HG03097 (cell line): ENCODE measurements around the gene TSPEAR.
"Not testable (repeated sequence)": the region's sequence is repeated elsewhere in the genome, so short reads cannot be mapped to it uniquely, and the experiment has no call there.

Source experiments
- ATAC-seq: cut with Tn5 transposase; IDR thresholded peaks from one replicate; pipeline ENCODE4 v1.9.1; 2021; ENCODE audit not compliant: unreplicated experiment, low FRiP score

TSPEAR gene

DNA sequence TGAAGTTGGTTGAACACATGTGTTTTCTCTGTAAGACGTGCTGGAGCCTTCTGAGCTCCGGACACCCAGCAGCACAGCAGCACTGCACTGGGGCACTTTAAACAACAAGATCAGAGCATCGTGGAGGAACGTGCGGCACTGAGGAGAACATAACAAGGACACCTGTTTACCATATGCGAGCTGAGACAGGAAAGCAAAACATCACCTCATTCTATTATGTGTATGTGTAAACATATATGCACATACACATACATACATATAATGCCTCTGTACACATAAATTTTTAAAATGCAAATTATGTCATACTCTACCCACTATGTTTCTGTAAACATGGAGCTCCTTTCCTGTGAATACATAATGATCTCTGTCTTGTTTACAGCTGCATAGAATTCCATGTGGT lies 115.8 kb downstream of the TSPEAR start:
- no peak for ATAC-seq

DNA sequence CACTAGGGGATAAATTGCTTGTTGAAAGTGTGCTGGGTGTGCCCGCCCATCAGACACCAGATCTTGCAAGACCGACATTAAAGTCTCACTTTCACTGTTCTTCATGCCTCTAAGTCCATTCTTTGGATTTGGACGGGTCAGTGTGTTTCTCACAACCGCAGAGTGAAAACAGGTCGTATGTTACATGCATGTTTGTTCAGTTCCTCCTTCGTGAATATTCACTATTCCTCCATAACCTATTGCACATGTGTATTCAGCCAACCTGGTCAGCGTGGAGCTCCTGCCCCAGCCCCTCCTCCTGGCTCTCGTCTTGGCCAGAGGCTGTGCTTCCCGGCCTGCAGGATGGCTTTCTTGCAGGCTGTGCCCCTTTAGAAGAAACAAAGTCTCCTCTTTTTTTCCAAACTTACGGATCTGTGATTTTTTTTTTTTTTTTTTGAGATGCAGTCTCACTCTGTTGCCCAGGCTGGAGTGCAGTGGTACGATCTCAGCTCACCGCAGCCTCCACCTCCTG lies 116.9 kb downstream of the TSPEAR start:
- ATAC-seq, result no peak

DNA sequence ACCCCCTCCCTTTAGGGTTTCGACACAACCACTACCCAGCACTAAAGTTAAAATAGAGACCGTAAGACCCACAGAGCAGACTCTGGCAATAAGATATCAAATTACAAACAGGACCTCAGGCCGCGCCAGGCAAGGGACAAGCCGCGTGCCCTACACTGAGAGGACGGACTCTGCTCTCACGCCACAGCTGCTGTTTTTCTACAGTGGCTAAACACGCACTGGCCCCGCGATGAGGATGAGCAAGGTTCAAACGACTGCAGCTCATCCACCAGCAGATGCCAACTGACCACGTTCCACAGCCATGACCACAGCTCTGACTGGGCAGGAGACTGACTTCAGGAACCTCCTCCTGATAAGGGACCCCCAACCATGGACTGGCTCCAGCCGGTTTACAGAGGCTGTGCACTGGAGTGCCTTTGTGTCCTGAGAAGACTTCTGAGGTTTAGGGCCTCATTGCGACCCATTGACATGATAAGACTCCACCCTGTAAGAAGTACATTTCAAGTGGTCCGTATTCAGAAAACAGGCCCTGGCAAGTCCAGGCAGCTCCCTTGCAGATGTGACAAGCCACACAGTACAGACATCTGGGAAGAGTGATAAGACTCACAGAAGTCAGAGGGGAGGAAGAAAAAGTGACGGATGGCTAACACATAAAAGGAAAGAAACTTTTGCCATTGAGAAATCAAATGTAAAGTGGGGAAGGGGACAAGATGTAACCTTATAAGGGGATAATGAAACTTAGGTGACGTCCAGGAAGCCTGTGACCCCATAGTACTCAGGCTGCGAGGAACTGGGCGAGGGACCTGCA lies 117.6 kb downstream of the TSPEAR start:
- ATAC-seq, result no peak

DNA sequence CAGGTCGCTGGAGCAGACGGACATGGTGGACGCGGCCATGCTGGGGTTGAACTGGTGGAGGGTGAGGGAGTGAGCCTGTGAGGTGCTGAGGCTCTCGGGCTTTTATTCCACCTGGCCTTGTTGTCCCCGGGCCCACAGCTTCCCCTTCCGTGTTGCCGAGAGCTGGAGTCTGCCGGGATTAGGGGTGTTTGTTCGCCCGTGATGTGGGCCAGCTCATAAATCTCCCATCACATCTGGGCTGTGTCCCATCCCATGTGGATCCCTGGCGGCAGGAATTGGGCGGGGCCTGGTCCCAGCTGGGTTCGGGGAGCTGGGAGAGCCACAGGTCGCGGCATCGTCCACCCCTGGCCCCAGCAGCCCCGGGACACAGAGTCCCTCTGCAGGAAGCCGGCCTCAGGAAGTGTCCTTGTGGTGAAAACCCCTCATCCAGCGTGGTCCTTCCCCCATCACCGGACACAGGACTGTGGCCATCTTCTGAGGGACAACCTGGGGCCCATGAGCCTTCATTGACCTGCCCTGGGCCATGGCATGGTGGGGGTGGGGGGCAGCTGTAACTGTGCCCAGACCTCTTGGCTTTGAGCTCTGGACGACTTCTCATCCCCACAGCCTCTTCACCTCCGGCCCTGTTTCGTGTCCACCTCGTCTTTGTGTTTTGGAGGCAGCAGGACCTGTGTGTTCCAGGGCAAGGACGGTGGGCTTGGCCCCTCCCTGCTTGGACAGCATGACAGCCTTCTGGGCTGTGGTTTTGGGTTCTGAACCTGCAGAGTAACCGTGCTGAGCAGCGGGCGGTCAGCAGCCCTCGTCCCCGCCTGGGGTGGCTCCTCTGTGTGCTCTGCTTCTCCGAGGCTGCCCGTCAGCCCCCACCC lies 118.7 kb downstream of the TSPEAR start, which contains the start of gene KRTAP10-6:
Gene KRTAP10-6 (minus strand): TSS at position 60 of the 866 bp plus-strand sequence. CDS start 21 bp downstream, at position 39.
- no peak for ATAC-seq

DNA sequence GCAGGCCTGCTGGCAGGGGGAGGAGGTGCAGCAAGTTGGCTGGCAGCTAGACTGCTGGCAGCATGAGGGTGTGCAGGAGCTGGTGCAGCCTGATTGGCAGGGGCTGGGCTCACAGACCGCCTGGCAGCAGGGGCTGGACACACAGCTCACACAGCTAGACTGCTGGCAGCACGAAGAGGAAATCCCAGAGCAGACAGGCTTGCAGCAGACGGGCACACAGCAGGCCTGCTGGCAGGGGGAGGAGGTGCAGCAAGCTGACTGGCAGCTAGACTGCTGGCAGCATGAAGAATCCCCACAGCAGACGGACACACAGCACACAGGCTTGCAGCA lies 119.6 kb downstream of the TSPEAR start:
- not testable (repeated sequence) for ATAC-seq

DNA sequence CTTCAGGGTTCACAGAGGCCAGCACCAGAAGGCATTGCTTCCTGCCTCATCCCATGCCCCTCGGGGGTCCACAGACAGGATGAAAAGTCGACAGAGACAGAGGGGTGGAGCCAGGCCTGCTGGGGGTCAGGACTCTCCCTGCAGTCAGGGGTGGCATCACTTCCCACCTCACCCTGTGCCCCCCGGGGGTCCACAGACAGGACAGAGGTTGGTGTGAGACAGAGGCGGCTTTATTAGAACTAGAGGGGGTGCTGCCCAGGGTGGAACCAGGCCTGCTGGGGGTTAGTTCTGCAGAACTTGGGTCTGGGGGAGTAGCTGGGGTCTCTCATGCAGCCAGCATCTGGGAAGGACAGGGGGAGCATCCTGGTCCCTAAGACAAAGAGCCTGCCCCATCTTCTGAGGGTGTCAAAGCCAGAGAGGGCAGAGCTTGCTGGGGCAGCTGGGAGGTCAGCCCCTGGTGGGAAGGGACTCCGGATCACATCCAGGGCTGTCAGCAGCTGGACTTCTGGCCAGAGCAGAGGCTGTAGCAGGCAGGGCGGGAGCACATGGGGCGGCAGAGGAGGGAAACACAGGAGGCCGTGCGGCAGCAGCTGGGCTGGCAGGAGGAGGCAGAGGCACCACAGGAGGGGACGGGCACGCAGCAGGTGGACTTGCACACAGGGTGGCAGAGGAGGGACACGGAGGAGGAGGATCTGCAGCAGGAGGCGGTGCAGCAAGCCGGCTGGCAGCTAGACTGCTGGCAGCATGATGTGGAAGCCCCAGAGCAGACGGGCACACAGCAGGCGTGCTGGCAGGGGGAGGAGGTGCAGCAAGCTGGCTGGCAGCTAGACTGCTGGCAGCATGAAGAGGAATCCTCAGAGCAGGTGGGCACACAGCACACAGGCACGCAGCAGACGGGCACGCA lies 120.2 kb downstream of the TSPEAR start:
- not testable (repeated sequence) for ATAC-seq

DNA sequence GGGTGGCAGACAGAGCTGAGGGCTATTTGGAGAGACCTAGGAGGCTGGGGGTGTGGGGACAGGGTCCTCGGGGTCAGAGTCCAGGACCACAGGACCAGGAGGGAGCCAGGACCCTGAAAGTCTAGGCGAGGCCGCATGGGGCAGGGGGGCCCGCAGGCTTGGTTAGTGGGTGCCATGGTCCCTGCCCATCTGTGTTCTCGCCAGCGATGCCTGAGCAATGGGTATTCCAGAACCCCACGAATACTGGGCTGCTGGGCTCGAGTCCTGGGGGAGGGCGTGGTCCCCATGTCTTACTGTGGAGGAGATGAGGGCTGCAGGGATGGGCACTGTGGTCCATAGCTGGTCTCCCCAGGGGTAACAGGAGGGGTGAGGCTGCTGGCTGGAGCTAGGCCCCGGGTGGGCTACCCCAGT lies 121.1 kb downstream of the TSPEAR start:
- ATAC-seq, result no peak

DNA sequence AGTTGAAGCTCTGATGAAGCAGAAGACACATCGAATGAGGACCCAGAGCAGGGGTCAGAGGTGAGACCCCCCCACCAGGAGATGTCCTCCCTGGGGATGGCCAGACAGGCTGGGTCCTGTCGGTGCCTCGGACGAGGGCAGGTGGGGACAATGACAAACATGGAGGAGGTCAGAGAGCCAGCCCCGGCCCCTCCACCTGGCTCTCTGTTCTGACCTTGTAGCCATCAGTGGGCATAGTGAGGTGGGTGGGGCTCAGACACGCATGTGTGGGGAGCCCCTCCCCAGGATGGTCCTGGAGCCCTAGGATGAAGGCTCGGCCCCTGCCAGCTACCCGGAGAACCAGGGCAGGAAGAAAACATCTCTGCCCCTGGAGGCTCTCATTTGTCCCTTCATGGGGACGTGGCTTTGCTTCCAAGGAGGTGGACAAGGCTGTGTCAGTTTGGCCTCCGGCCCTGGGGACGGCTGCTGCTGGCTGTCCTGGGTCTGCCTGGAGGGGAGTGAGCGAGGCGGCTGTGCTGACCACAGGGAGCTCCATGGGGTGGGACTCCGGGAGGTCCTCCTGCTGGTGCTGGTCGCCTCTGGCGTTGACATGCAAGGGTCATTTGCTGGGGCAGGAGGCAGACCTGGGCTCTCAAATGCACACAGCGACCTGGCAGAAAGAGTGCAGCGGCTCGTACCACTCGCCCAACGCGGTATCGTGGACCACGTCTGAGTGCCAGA lies 121.6 kb downstream of the TSPEAR start:
- no peak for ATAC-seq

DNA sequence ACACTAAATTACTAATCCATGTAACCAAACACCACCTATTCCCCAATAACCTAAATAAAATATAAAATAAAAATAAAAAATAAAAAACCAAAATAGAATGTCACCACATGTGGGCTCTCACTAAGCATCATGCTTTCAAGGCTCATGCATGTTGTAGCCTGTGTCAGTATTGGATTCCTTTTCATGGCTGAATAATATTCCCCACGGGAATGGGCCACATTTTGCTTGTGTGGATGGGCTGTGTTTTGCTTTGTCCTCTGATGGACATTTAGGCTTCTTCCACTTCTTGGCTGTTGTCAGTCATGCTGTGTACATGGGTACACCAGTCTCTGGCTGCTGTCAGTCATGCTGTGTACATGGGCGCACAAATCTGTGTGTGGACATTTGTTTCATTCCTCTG lies 122.3 kb downstream of the TSPEAR start:
- ATAC-seq, result no peak

DNA sequence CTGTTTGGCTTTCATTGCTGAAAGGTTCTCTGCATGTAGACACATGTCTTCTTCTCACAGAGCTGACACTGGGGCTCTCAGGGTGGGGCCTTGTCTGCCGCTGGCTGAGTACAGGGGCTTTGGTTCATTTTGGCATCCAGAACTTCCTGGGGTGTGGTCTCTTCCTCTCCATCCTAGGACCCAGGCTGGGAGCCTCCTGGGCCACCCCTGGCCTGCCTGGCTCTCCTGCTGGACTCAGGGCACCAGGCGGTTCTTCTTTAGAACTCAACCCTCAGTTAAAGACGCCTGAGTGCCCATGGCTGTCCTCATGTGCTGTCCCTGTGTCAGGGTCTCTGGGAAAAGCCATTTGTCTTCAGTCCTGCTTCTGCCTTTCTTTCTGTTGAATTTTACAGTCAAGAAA lies 125.5 kb downstream of the TSPEAR start:
- ATAC-seq, result no peak

DNA sequence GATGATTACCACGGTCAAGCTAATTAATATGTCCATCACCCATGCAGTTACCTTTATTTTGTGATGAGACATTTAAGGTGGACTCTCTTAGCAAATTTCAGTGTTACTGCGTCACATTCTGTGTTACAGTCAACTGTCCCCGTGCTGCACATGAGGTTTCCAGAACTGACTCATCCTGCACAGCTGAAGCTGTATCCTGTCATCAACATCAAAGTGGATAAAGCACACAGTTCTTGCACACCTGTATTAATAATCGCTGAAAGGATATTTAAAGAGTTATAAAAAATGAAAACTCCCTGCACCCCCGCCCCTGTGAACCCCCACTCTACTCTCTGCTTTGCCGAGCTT lies 127.6 kb downstream of the TSPEAR start:
- no peak for ATAC-seq

DNA sequence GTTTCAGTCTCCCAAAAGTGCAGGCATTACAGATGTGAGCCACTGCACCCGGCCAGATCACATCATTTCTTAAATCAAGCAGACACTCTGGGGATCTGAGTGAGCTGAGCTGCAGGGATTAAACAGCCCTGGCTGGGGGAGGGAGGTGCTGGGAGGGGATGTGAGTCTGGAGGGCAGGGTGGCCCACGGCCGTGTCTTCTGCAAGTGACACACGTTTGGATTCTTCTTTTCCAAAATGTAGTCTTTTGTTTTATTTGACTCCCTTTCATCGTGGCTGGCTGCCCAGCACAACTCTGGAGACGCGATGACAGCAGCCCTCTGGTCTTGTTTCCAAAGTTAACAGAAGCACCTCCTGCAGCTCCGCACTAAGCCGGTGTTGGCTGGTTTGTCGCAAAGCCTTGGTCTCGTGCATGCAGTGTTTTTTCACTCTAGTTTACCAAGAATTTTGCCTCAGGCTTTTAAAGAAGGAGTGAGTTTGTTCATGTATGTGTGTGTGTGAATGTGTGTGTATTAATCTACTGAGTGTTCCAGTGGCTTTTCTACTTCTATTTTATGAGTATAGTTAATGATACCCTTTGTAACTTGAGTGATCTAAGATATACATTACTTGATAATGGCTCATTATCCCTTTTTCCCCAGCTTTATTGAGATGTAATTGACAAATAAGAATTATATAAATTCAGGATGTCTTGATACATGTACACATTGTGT lies 128.1 kb downstream of the TSPEAR start:
- no peak for ATAC-seq

DNA sequence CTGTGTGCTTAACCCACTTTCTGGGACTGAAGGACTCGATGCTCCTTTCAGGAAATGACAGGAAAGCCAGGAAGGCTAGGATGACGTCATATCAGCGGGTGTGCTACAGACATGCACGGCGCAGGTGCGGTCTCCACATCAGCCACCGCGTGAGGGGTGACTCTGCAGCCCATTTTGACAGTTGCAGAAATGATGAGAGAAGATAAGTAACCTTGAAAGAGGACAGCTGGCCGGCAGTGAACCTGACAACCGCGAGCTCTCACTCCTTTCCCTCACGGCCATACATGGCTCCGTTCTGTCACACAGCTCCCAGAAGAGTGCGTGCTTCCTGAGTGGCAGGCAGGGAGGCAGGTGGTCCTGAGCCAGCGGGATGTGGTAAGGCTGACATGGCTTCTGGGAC lies 129.3 kb downstream of the TSPEAR start:
- no peak for ATAC-seq

DNA sequence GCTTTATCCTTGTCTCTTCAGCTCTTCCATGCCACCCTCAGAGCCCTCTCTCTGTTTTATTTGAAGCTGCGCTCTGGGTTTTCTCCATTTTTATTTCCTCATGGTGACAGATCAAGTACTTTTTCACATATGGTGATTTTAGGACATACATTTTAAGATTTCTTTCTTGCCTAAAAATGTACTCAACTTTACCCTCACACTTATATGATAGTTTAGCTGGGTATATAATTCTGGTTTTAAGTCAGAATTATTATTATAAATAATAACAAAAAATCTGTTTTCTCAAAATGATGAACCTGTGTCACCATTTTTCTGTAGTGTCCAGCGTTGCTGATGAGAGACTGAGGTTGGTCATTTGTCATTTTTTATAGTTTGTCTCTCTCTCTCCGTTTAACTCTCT lies 130.2 kb downstream of the TSPEAR start:
- ATAC-seq, result no peak

DNA sequence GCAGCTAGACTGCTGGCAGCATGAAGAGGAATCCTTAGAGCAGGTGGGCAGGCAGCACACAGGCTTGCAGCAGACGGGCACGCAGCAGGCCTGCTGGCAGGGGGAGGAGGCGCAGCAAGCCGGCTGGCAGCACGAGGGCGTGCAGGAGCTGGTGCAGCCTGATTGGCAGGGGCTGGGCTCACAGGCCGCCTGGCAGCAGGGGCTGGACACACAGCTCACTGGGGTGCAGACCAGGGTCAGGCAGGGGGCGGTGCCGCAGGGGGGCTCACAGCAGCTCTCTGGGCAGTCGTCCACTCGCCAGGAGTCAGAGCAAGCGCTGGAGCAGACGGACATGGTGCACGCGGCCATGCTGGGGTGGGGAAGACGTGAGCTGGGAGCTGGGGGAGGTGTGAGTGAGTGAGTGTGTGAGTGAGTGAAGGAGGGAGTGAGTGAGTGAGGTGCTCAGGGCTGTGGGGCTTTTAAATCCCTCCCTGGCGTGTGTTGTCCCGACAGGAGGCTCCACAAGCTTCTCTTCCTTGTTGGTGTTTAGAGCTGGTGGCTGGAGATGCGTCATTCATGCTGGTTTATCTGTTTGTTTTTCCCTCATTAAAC lies 131.0 kb downstream of the TSPEAR start, which contains the start of gene KRTAP10-5:
Gene KRTAP10-5 (minus strand): TSS at position 374 of the 591 bp plus-strand sequence. CDS start 26 bp downstream, at position 348.
- ATAC-seq, result not testable (repeated sequence)

DNA sequence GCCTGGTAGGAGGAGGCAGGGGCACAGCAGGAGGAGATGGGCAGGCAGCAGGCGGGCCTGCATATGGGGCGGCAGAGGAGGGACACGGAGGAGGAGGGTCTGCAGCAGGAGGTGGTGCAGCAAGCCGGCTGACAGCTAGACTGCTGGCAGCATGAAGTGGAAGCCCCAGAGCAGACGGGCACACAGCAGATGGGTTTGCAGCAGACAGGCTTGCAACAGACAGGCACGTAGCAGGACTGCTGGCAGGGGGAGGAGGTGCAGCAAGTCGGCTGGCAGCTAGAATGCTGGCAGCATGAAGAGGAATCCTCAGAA lies 131.6 kb downstream of the TSPEAR start:
- no peak for ATAC-seq

DNA sequence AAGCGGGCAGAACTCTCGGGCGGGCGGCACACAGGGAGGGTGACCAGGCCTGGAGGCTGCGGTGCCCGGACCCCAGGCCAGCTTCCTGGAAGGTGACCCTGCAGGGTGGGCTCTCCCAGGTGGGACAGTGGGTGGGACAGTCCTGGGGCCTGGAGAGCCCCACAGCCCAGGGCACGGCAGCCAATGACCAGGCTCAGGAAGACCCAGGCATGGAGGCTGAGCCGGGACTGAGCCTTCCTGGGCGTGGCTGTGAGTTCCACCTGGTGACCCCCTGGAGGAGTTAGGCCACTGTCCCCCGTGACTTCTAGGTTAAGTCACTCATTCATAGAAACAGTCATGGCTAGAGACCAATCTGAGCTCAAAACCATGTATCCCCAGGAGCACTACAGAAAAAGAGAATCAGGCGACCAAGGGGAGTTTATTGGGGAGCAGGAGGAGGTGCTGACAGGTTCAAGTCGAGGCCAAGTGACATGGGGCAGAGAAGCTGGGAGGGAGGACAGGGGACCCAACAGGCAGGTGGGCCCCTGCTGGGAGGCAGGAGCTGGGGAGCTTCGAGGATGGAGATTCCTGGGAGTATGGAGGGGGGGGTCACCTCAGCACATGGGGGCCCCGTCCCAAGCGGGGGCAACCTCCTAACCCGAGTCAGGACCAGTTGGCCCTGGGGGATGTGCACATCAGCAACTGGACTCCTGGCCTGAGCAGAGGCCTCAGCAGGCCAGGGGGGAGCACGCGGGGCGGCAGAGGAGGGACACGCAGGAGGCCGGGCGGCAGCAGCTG lies 132.1 kb downstream of the TSPEAR start:
- ATAC-seq, result no peak

DNA sequence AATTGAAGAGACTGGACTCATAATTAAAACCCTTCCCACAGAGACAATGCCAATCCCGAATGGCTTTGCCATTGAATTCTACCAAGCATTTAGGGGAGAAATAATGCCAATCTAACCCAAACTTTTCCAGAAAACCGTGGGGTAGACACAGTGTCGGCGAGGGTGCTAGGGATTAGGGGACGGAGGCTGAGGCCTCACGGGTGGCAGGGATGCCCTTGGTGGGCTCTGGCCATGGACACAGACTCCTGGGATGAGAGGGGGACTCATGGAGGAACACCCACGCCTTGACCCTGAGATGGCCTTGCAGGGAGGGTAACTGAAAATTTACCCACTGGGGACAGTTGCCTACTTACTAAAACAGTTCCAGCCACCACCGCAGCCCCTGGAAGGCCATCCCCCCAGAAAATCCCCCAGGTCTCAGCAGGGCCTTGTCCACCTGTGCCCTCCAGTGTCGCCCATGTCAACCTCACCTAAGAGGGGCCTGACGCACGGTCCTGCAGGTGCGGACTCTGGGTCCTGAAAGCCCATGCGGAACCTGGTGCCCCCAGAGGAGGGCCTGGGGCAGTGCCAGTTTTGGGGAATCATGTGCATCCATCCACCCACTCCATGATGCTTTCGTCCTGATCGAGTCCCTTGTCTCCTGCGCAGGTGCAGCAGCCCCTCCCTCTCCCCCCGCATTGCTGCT lies 132.9 kb downstream of the TSPEAR start:
- no peak for ATAC-seq
